HFFc6 (cell line): ENCODE data around the gene PIR. TPM values are rescaled to one million over a fixed set of nuclear protein-coding genes. Genes with fewer than 3 reads are reported as not detected.

Source experiments
- DNase-seq: peaks from one replicate; pipeline ENCODE4 v3.0.0-alpha.2; 2018
- H3K27ac Mint-ChIP-seq: 2 replicates; pipeline ENCODE4 v1.8.0; 2020; ENCODE audit warnings: mild to moderate bottlenecking, mixed read lengths
- H3K27me3 Mint-ChIP-seq: 2 replicates; pipeline ENCODE4 v1.8.0; 2021; ENCODE audit warnings: mild to moderate bottlenecking, moderate library complexity, mixed read lengths; ENCODE audit not compliant: insufficient read depth
- H3K36me3 Mint-ChIP-seq: 2 replicates; pipeline ENCODE4 v1.8.0; 2021; ENCODE audit warnings: low read depth, mixed read lengths
- H3K4me1 Mint-ChIP-seq: 2 replicates; pipeline ENCODE4 v1.8.0; 2020; ENCODE audit warnings: low read depth, mixed read lengths
- H3K4me3 Mint-ChIP-seq: 2 replicates; pipeline ENCODE4 v1.8.0; 2020; ENCODE audit warnings: mild to moderate bottlenecking, moderate library complexity, mixed read lengths
- H3K9me3 Mint-ChIP-seq: 2 replicates; pipeline ENCODE4 v1.8.0; 2020; ENCODE audit warnings: mild to moderate bottlenecking, mixed read lengths
- CTCF ChIP-seq: fragments of 200-600 bp; sonication (generic); IDR thresholded peaks from 2 replicates; pipeline ENCODE4 v1.5.0; 2021; ENCODE audit warnings: antibody characterized with exemption, mild to moderate bottlenecking
- total RNA-seq, 6 experiments: library from RNA; stranded (reverse); fragmentation: NEBNext Ultra II Directional; extraction: Animal tissue kit (Norgen Biotek cat#: 25700); gene quantifications; 2 replicates in 1 of 6; 3 replicates in 5 of 6; pipeline ENCODE4 v1.2.3, GENCODE V29; 2021

PIR gene
- total RNA-seq, 6 experiments from 2014 or later: 4.3 to 8.8 (median 6.7) TPM

- peaks cover 9% of the 10 kb centered on the region for H3K27me3 Mint-ChIP-seq
- H3K27ac Mint-ChIP-seq: no peak overlapping the region
- no peaks in the 10 kb centered on the region for H3K36me3 Mint-ChIP-seq
- H3K4me3 Mint-ChIP-seq: no peak overlapping the region
- no peaks in the 10 kb centered on the region for H3K9me3 Mint-ChIP-seq
- no peak for TF ChIP-seq CTCF
- DNase-seq: no peak
- H3K4me1 Mint-ChIP-seq: no peaks in the 10 kb centered on the region
Observed at GRCh38 chrX:15523088-15523487, 30.0 kb upstream of the PIR start.

GRCh38 chrX:15522464-15522863 lies 29.3 kb upstream of the PIR start:
- Mint-ChIP-seq H3K4me1 (no peaks in the 10 kb centered on the region), H3K36me3 (no peaks in the 10 kb centered on the region), H3K27me3 (peaks cover 7% of the 10 kb centered on the region; the same call in 1 of the 2 replicates), H3K27ac (no peak overlapping the region), H3K9me3 (no peaks in the 10 kb centered on the region), H3K4me3 (no peak overlapping the region)
- DNase-seq: no peak
- TF ChIP-seq CTCF: no peak

- Mint-ChIP-seq H3K4me1 (no peaks in the 10 kb centered on the region), H3K9me3 (no peaks in the 10 kb centered on the region), H3K27me3 (no peaks in the 10 kb centered on the region), H3K27ac (no peak overlapping the region), H3K36me3 (no peaks in the 10 kb centered on the region), H3K4me3 (no peak overlapping the region)
- TF ChIP-seq CTCF: no peak
- no peak for DNase-seq
Observed at GRCh38 chrX:15515931-15516330, 22.8 kb upstream of the PIR start.

GRCh38 chrX:15514279-15514678 lies 21.1 kb upstream of the PIR start:
- H3K27ac Mint-ChIP-seq: no peak overlapping the region
- no peak for DNase-seq
- H3K4me3 Mint-ChIP-seq: no peak overlapping the region
- no peaks in the 10 kb centered on the region for H3K27me3 Mint-ChIP-seq
- no peak for TF ChIP-seq CTCF
- H3K4me1 Mint-ChIP-seq: no peaks in the 10 kb centered on the region
- H3K36me3 Mint-ChIP-seq: no peaks in the 10 kb centered on the region
- no peaks in the 10 kb centered on the region for H3K9me3 Mint-ChIP-seq

GRCh38 chrX:15512401-15512965 lies 19.4 kb upstream of the PIR start:
- H3K4me3 Mint-ChIP-seq: no peak overlapping the region
- H3K4me1 Mint-ChIP-seq: no peaks in the 10 kb centered on the region
- H3K27me3 Mint-ChIP-seq: no peaks in the 10 kb centered on the region
- H3K36me3 Mint-ChIP-seq: no peaks in the 10 kb centered on the region
- no peak for TF ChIP-seq CTCF
- no peaks in the 10 kb centered on the region for H3K9me3 Mint-ChIP-seq
- no peak overlapping the region for H3K27ac Mint-ChIP-seq
- no peak for DNase-seq

GRCh38 chrX:15511563-15511962 lies 18.4 kb upstream of the PIR start:
- Mint-ChIP-seq H3K4me1 (no peaks in the 10 kb centered on the region), H3K27me3 (no peaks in the 10 kb centered on the region), H3K27ac (no peak overlapping the region), H3K4me3 (no peak overlapping the region), H3K36me3 (no peaks in the 10 kb centered on the region), H3K9me3 (no peaks in the 10 kb centered on the region)
- TF ChIP-seq CTCF: no peak
- no peak for DNase-seq
